H1 (cell line): ENCODE data around the gene RGP1. TPM values are rescaled to one million over a fixed set of nuclear protein-coding genes. Genes with fewer than 3 reads are reported as not detected.

Experiments
- CTCF ChIA-PET: fragments of 300-600 bp; sonication (Branson Sonifier 250); formaldehyde crosslinking; loops from one replicate; lab custom pipeline; 2021; ENCODE audit not compliant: partially characterized antibody; lab: Charles Lee
- POLR2A ChIA-PET: fragments of 300-600 bp; sonication (Branson Sonifier 250); formaldehyde crosslinking; loops from one replicate; lab custom pipeline; 2021; ENCODE audit warnings: inconsistent platforms; ENCODE audit not compliant: partially characterized antibody; lab: Charles Lee
- DNase-seq, 2 experiments: peaks; one replicate each; pipeline versions ENCODE4 v3.0.0 to v3.0.0-alpha.2; 2010 to 2022; ENCODE audit warnings: low spot score in 2 of 2, low read depth in 1 of 2, mixed read lengths in 1 of 2
- FAIRE-seq: peaks from 2 replicates; lab custom pipeline; 2011; peaks lifted over from hg19 to GRCh38; lab: Jason Lieb, UNC
- H2AFZ ChIP-seq: 2 replicates; pipeline ENCODE4 v1.8.1; 2012; ENCODE audit warnings: low read length, inconsistent platforms
- H2AK5ac ChIP-seq: 2 replicates; pipeline ENCODE4 v1.6.1; 2013; ENCODE audit warnings: low read depth, low read length
- H2BK120ac ChIP-seq: replicated peaks from 2 replicates; pipeline ENCODE3; 2013; ENCODE audit warnings: low read depth, low read length, inconsistent platforms
- H2BK12ac ChIP-seq: 2 replicates; pipeline ENCODE4 v1.6.1; 2013; ENCODE audit warnings: low read depth, low read length
- H2BK15ac ChIP-seq: 2 replicates; pipeline ENCODE4 v1.6.1; 2013; ENCODE audit warnings: low read length
- H2BK20ac ChIP-seq: 2 replicates; pipeline ENCODE4 v1.6.1; 2013; ENCODE audit warnings: low read length
- H2BK5ac ChIP-seq: 2 replicates; pipeline ENCODE4 v1.6.1; 2013; ENCODE audit warnings: low read depth, low read length
- H3K14ac ChIP-seq: 2 replicates; pipeline ENCODE4 v1.6.1; 2013; ENCODE audit warnings: inconsistent platforms; ENCODE audit not compliant: insufficient read length
- H3K18ac ChIP-seq: 2 replicates; pipeline ENCODE4 v1.6.1; 2013; ENCODE audit warnings: low read length; ENCODE audit errors: extremely low read depth
- H3K23ac ChIP-seq: 2 replicates; pipeline ENCODE4 v1.6.1; 2013; ENCODE audit warnings: inconsistent platforms; ENCODE audit not compliant: insufficient read length
- H3K23me2 ChIP-seq: 2 replicates; pipeline ENCODE4 v1.6.1; 2013; ENCODE audit warnings: low read depth, low read length
- H3K27ac ChIP-seq: 2 replicates; pipeline ENCODE4 v1.6.1; 2011; ENCODE audit warnings: low read depth, low read length, inconsistent platforms
- H3K27me3 ChIP-seq, 4 experiments: replicated peaks in 1 of 4; 1 replicate in 1 of 4; 2 replicates in 3 of 4; pipeline versions ENCODE4 v1.6.1 to v1.8.1; 2011 to 2013; ENCODE audit warnings: low read length in 3 of 4, mild to moderate bottlenecking in 3 of 4, inconsistent platforms in 2 of 4, mixed read lengths in 2 of 4, moderate library complexity in 1 of 4; ENCODE audit not compliant: control insufficient read depth in 3 of 4, insufficient read depth in 3 of 4; ENCODE audit errors: extremely low read depth in 1 of 4
- H3K36me3 ChIP-seq, 4 experiments: 2 replicates each; pipeline versions ENCODE4 v1.6.1 to v1.8.1; 2011 to 2013; ENCODE audit warnings: mild to moderate bottlenecking in 4 of 4, low read length in 3 of 4, moderate library complexity in 2 of 4, control low read depth in 1 of 4, inconsistent platforms in 1 of 4; ENCODE audit not compliant: insufficient read depth in 4 of 4, control insufficient read depth in 2 of 4
- H3K4ac ChIP-seq: replicated peaks from 2 replicates; pipeline ENCODE3; 2013; ENCODE audit warnings: low read length, low read depth, mixed read lengths, inconsistent platforms; ENCODE audit not compliant: insufficient read length
- H3K4me1 ChIP-seq, 4 experiments: replicated peaks in 1 of 4; 1 replicate in 1 of 4; 2 replicates in 3 of 4; pipeline versions ENCODE4 v1.6.1 to v1.8.1; 2011 to 2013; ENCODE audit warnings: low read length in 3 of 4, inconsistent platforms in 2 of 4, mixed read lengths in 1 of 4; ENCODE audit not compliant: insufficient read depth in 4 of 4, control insufficient read depth in 3 of 4
- H3K4me2 ChIP-seq, 2 experiments: 2 replicates each; pipeline versions ENCODE4 v1.6.1 to v1.8.1; 2011 to 2013; ENCODE audit warnings: low read depth in 2 of 2, low read length in 2 of 2, control low read depth in 1 of 2, inconsistent platforms in 1 of 2, mild to moderate bottlenecking in 1 of 2; ENCODE audit not compliant: insufficient read depth in 1 of 2
- H3K4me3 ChIP-seq, 4 experiments: fragments of 200-600, 300-600 bp in 1 of 4; sonication (generic), shearing (Covaris generic), sonication (Bioruptor Twin) in 1 of 4; 2 replicates each; pipeline versions ENCODE4 v1.5.1 to v1.8.1; 2011 to 2016; ENCODE audit warnings: low read length in 4 of 4, low read depth in 3 of 4, control low read depth in 2 of 4, inconsistent platforms in 2 of 4, mild to moderate bottlenecking in 2 of 4, mixed read lengths in 1 of 4, moderate library complexity in 1 of 4; ENCODE audit not compliant: insufficient read depth in 2 of 4; ENCODE audit errors: extremely low read depth in 1 of 4
- H3K56ac ChIP-seq: replicated peaks from 2 replicates; pipeline ENCODE3; 2013; ENCODE audit warnings: low read depth, mild to moderate bottlenecking, mixed read lengths, low read length, inconsistent platforms; ENCODE audit not compliant: insufficient read length
- H3K79me1 ChIP-seq: 2 replicates; pipeline ENCODE4 v1.6.1; 2013; ENCODE audit warnings: low read depth, low read length, control low read depth
- H3K79me2 ChIP-seq, 2 experiments: 2 replicates each; pipeline versions ENCODE4 v1.6.1 to v1.8.1; 2012 to 2013; ENCODE audit warnings: low read length in 2 of 2, mild to moderate bottlenecking in 2 of 2, inconsistent platforms in 1 of 2; ENCODE audit not compliant: insufficient read depth in 2 of 2, control insufficient read depth in 1 of 2
- H3K9ac ChIP-seq, 4 experiments: replicated peaks in 1 of 4; 1 replicate in 1 of 4; 2 replicates in 3 of 4; pipeline versions ENCODE4 v1.6.1 to v1.8.1; 2011 to 2013; ENCODE audit warnings: low read depth in 3 of 4, low read length in 3 of 4, control low read depth in 2 of 4, mild to moderate bottlenecking in 2 of 4, moderate library complexity in 2 of 4, inconsistent platforms in 1 of 4; ENCODE audit errors: extremely low read depth in 1 of 4
- H3K9me3 ChIP-seq, 2 experiments: 2 replicates each; pipeline versions ENCODE4 v1.6.1 to v1.8.1; 2012 to 2013; ENCODE audit warnings: mild to moderate bottlenecking in 2 of 2, moderate library complexity in 2 of 2, control low read depth in 1 of 2, inconsistent platforms in 1 of 2, low read depth in 1 of 2, low read length in 1 of 2, mixed read lengths in 1 of 2; ENCODE audit not compliant: insufficient read depth in 2 of 2
- H4K20me1 ChIP-seq, 2 experiments: replicated peaks in 1 of 2; 2 replicates each; pipeline versions ENCODE3 to v1.8.1; 2011 to 2013; ENCODE audit warnings: inconsistent platforms in 2 of 2, low read length in 2 of 2, mild to moderate bottlenecking in 1 of 2; ENCODE audit not compliant: insufficient read depth in 2 of 2, control insufficient read depth in 1 of 2
- H4K5ac ChIP-seq: 2 replicates; pipeline ENCODE4 v1.6.1; 2013; ENCODE audit warnings: low read length, low read depth, mixed read lengths, inconsistent platforms; ENCODE audit not compliant: insufficient read length
- H4K8ac ChIP-seq: 2 replicates; pipeline ENCODE4 v1.8.0; 2013; ENCODE audit warnings: mild to moderate bottlenecking, moderate library complexity, low read length, inconsistent platforms; ENCODE audit not compliant: insufficient read depth; ENCODE audit errors: extremely low read depth
- H4K91ac ChIP-seq: replicated peaks from 2 replicates; pipeline ENCODE3; 2013; ENCODE audit warnings: low read length, mixed read lengths, inconsistent platforms; ENCODE audit not compliant: insufficient read length
- ASH2L ChIP-seq: fragments of 200-600, 300-600 bp; sonication (generic); IDR thresholded peaks from one replicate; pipeline ENCODE4 v1.7.1; 2017; ENCODE audit warnings: low read length
- BCL11A ChIP-seq, 2 experiments: IDR thresholded peaks; one replicate each; pipeline ENCODE4 v1.6.1; 2011; ENCODE audit warnings: low read depth in 2 of 2, low read length in 2 of 2, mild to moderate bottlenecking in 2 of 2
- EP300 ChIP-seq, 2 experiments: IDR thresholded peaks; 1 replicate in 1 of 2; 2 replicates in 1 of 2; pipeline ENCODE4 v1.6.1; 2011 to 2012; ENCODE audit warnings: low read depth in 2 of 2, low read length in 2 of 2, mild to moderate bottlenecking in 2 of 2, borderline replicate concordance in 1 of 2, inconsistent platforms in 1 of 2, moderate library complexity in 1 of 2
- HDAC2 ChIP-seq, 2 experiments: fragments of 300-600 bp in 1 of 2; sonication (generic) in 1 of 2; IDR thresholded peaks; 2 replicates each; pipeline ENCODE4 v1.6.1; 2011 to 2012; ENCODE audit warnings: low read depth in 2 of 2, low read length in 2 of 2, mild to moderate bottlenecking in 2 of 2, moderate library complexity in 2 of 2, borderline replicate concordance in 1 of 2, inconsistent platforms in 1 of 2
- JUND ChIP-seq: IDR thresholded peaks from 2 replicates; pipeline ENCODE4 v1.6.1; 2011; ENCODE audit warnings: mild to moderate bottlenecking, improper control_type of control experiment, low read length
- POU5F1 ChIP-seq: IDR thresholded peaks from 2 replicates; pipeline ENCODE4 v1.6.1; 2011; ENCODE audit warnings: low read depth, mild to moderate bottlenecking, low read length, moderate library complexity
- RXRA ChIP-seq: IDR thresholded peaks from 2 replicates; pipeline ENCODE4 v1.6.1; 2011; ENCODE audit warnings: low read depth, mild to moderate bottlenecking, low read length, moderate library complexity; ENCODE audit not compliant: insufficient read depth
- SIN3A ChIP-seq, 2 experiments: IDR thresholded peaks in 1 of 2; conservative IDR thresholded peaks in 1 of 2; 2 replicates each; pipeline ENCODE4 v1.6.1; 2011 to 2012; ENCODE audit warnings: low read length in 2 of 2, improper control_type of control experiment in 1 of 2, low read depth in 1 of 2, mild to moderate bottlenecking in 1 of 2
- SP2 ChIP-seq: IDR thresholded peaks from 2 replicates; pipeline ENCODE4 v1.6.1; 2012; ENCODE audit warnings: mild to moderate bottlenecking, low read length, inconsistent platforms
- TBP ChIP-seq: IDR thresholded peaks from 2 replicates; pipeline ENCODE4 v1.6.1; 2011; ENCODE audit warnings: low read depth, low read length, improper control_type of control experiment
- WGBS, 2 experiments: shearing (Covaris generic) in 1 of 2; methylation state at CpG; one replicate each; pipeline versions ENCODE4 v1.1.6 to v1.1.7; 2013 to 2015; ENCODE audit warnings: low lambda C conversion rate in 2 of 2, mixed read lengths in 2 of 2, inconsistent platforms in 1 of 2, low coverage in 1 of 2, missing lambda C conversion rate in 1 of 2; ENCODE audit not compliant: insufficient replicate concordance in 2 of 2, insufficient coverage in 1 of 2, insufficient read length in 1 of 2; ENCODE audit errors: extremely low coverage in 1 of 2, missing lambda C conversion rate in 1 of 2; 5-methylcytosine and 5-hydroxymethylcytosine counted together
- polyA plus RNA-seq, 7 experiments: library from polyadenylated mRNA; depleted of rRNA in 3 of 7; stranded (reverse) in 5 of 7; unstranded in 2 of 7; fragments of >200 nt in 5 of 7; fragments of 200-250 nt in 2 of 7; gene quantifications; 1 replicate in 5 of 7; 2 replicates in 1 of 7; 4 replicates in 1 of 7; pipeline versions ENCODE4 v1.2.1 to v1.2.3, GENCODE V29; 2011 to 2013; ENCODE audit warnings: missing spikeins in 2 of 7, mixed read lengths in 2 of 7
- total RNA-seq: library from RNA; stranded (reverse); fragmentation: NEBNext Ultra II Directional; extraction: Animal tissue kit (Norgen Biotek cat#: 25700); gene quantifications from 2 replicates; pipeline ENCODE4 v1.2.1, GENCODE V29; 2021

RGP1 gene
- total and polyA plus RNA-seq, 2 of the 8 experiments (the other 6 are each of a cell fraction or from before 2014, with no cell fraction given): 11.8 to 22.7 TPM

DNA sequence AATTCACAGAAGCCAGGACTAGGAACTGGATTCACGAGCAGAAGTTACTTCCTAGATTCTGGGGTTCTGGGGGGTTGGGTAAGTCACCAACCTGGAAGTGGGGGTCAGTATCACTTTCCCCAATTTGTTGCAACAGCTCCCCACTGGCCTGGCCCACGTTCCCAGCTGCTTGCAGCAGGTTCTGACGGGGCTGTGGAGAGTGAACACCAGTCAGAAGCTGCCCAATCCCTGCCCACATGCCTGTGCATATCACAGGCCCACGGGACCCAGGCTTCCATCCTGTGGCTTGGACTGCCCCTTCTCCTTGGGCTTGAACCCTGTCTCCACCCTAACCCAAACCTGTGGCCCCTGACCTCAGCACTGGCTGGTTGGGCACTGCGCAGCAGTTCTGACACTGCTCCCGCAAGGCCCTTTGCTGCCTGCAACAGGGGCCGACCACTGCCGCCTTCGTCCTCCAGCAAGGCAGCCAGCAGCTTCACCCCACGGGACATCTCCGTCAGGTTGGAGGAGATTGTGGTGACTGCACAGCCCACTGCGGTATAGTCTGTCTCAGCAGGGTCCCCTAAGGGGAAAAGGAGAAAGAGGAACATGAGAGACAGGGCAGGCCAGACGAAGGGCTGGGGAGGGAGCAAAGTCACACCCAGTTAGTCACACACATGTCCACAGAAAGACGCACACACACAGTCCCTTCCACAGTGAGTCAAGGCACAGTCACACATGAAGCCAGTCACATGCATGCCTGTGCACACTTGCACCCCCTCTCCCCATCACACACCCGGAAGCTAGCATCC, 30.2 kb upstream of the RGP1 start:
- FAIRE-seq (no peak), DNase-seq (no peak)
- no peak overlapping the region for H2BK15ac ChIP-seq
- ChIA-PET POLR2A (interaction anchor here (1.1 to 10.5 kb wide), 6 partner anchors 8 to 29 kb away, joined by 3 to 51 read pairs (median 7); partner anchors contain the start of genes CREB3 and TLN1), CTCF (interaction anchor here (1.0 to 13.8 kb wide), 5 partner anchors 12 to 72 kb away, joined by 3 to 198 read pairs (median 35); partner anchors contain the start of genes ARHGEF39, CCDC107, CREB3 and RMRP)
- no peak overlapping the region for H4K5ac ChIP-seq
- no peak overlapping the region for H2BK20ac ChIP-seq
- H2BK5ac ChIP-seq: no peak overlapping the region
- no peaks in the 10 kb centered on the region for H3K4me1 ChIP-seq
- no peak overlapping the region for H3K27ac ChIP-seq
- H3K14ac ChIP-seq: no peak overlapping the region
- no peak overlapping the region for H3K9ac ChIP-seq
- H4K8ac ChIP-seq: no peak overlapping the region; the same call in 1 of the 2 replicates
- WGBS, 2 experiments: 91% methylated on average over 15 of the region's 15 CpGs; no CpG with 5 or more reads in 1 of the 2 experiments
- H3K23me2 ChIP-seq: no peaks in the 10 kb centered on the region
- no peak overlapping the region for H3K4ac ChIP-seq
- H3K79me2 ChIP-seq: no peaks in the 10 kb centered on the region
- no peak overlapping the region for H4K91ac ChIP-seq
- no peak overlapping the region for H3K18ac ChIP-seq
- no peaks in the 10 kb centered on the region for H3K27me3 ChIP-seq
- no peak overlapping the region for H2AFZ ChIP-seq
- H3K56ac ChIP-seq: no peak overlapping the region
- no peak for TF ChIP-seq HDAC2 (IDR thresholded peaks at IDR 0.05; ENCODE audit: borderline replicate concordance in 1 of 2, low read depth in 2 of 2, low read length in 2 of 2)
- no peak for TF ChIP-seq JUND
- no peak for TF ChIP-seq SP2
- no peak for TF ChIP-seq SIN3A (conservative IDR thresholded peaks at IDR 0.05 in 1 of 2, IDR thresholded peaks at IDR 0.05 in 1 of 2; ENCODE audit: low read depth in 1 of 2, low read length in 2 of 2)
- no peak for TF ChIP-seq EP300 (IDR thresholded peaks at IDR 0.05; ENCODE audit: borderline replicate concordance in 1 of 2, low read depth in 2 of 2, low read length in 2 of 2)
- no peak for TF ChIP-seq TBP
- TF ChIP-seq RXRA: no peak
- no peak for TF ChIP-seq BCL11A (IDR thresholded peaks at IDR 0.05; ENCODE audit: low read depth in 2 of 2, low read length in 2 of 2)
- no peak for TF ChIP-seq ASH2L
- no peak for TF ChIP-seq POU5F1
- TF ChIP-seq, all 59 proteins: peak for 0
- Histone ChIP-seq H4K20me1 (peaks cover 0 to 2% of the 10 kb centered on the region in 2 experiments), H3K4me3 (no peak overlapping the region), H3K4me2 (no peak overlapping the region), H3K79me1 (peaks cover 3% of the 10 kb centered on the region; the same call in 1 of the 2 replicates), H2AK5ac (no peak overlapping the region), H3K23ac (no peak overlapping the region), H3K9me3 (no peaks in the 10 kb centered on the region), H2BK120ac (no peak overlapping the region), H2BK12ac (no peak overlapping the region), H3K36me3 (peaks cover 31 to 85% (median 63%) of the 10 kb centered on the region in 4 experiments)
